ENCODE results near the gene ANAPC16. TPM values are rescaled to one million over a fixed set of nuclear protein-coding genes. Genes with fewer than 3 reads are reported as not detected.

ANAPC16 gene
- polyA plus RNA-seq, 2 of the 4 experiments (the other 2 are of a cell fraction) = 75.1 to 165 TPM

DNA sequence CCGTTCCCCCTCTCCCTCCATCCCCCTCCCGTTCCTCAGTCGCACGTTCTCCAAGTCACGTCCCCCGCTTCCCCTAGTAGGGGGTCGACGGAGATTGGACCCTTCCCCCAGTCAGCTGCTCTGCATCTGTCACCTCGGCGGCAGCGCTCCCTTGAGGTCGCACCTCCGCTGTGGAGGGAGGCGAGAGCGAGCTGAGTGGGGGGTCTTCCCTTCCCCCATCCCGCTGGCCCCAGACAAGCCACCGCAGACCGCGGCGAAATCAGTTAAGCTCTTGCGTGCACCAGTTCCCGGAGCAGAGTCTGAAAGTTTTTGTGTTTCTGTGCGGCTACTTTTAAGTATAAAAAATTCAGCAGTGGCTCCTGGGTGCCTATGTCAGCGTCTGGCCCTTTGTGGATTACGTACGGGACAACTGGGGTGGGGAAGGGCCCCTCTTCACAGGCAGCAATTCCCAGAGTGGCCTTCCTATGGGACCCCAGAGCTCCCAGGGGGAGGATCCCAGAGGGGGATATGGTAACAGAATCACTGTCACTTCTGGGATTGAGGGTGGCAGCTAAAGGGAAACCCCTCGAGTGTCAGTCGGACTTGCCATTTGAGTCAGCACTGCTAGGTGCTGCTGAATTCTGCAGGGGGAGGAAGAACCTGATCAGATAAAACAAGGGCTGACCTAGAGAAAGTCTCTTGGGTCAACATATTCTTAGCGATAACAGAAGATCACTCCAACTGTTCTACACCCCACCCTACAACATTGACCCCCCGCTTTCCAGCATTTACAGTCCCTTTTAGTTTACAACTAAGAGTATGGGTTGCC lies 45.4 kb downstream of the ANAPC16 start:
- Histone ChIP-seq H3K27ac (peak overlapping the region; percentile 99 to 100), H3K4me3 (peak overlapping the region; percentile 41), H3K9me3 (no peaks in the 10 kb centered on the region), H3K4me1 (peaks cover 79% of the 10 kb centered on the region), H3K4me2 (peak overlapping the region; percentile 95)
- WGBS (ENCODE audit: missing lambda C conversion rate) = 2% methylated on average over 17 of the region's 30 CpGs
- ChIA-PET CTCF (interaction anchor here (0.7 to 2.8 kb wide), 11 partner anchors 8 to 135 kb away, joined by 3 to 29 read pairs (median 5); partner anchors contain the start of gene DDIT4), POLR2A (interaction anchor here (0.6 to 4.8 kb wide), 11 partner anchors 13 to 850 kb away, joined by 3 to 155 read pairs (median 6); partner anchors contain the start of genes ANAPC16, ASCC1 and DDIT4)
- DNase-seq (ENCODE audit: low read depth in 1 of 2, low spot score in 1 of 2) (peak in 1 of 2 experiments; percentile 69), ATAC-seq (peak; percentile 38 to 41), FAIRE-seq (no peak)
- no peak for TF ChIP-seq HDAC2 (IDR thresholded peaks at IDR 0.05)
- TF ChIP-seq POLR2A (IDR thresholded peaks at IDR 0.05; ENCODE audit: low read length) = peak; percentile 32
- TF ChIP-seq E2F6 (IDR thresholded peaks at IDR 0.05; ENCODE audit: borderline replicate concordance, low read depth) = peak; percentile 55; the same call in 1 of the 2 replicates
- TF ChIP-seq TP53 (CRISPR knock-in tag; IDR thresholded peaks at IDR 0.05) = peak; percentile 55; the same call in 1 of the 2 replicates
- no peak for TF ChIP-seq EHF (CRISPR knock-in tag; IDR thresholded peaks at IDR 0.05)
- TF ChIP-seq POLR2AphosphoS2 (conservative IDR thresholded peaks at IDR 0.05; ENCODE audit: low read length) = no peak
- 0 out of 2 replicates have a peak, but pooled peaks have one; percentile 2 for TF ChIP-seq ZSCAN20 (CRISPR knock-in tag; IDR thresholded peaks at IDR 0.05)
- no peak for TF ChIP-seq PBX3 (IDR thresholded peaks at IDR 0.05)
- no peak for TF ChIP-seq JUNB (IDR thresholded peaks at IDR 0.05)
- no peak for TF ChIP-seq HOXA7 (CRISPR knock-in tag; IDR thresholded peaks at IDR 0.05)
- no peak for TF ChIP-seq NR3C1 (IDR thresholded peaks at IDR 0.05)
- no peak for TF ChIP-seq ESRRA (IDR thresholded peaks at IDR 0.05; ENCODE audit: borderline replicate concordance, low read length)
- no peak for TF ChIP-seq FOXS1 (CRISPR knock-in tag; IDR thresholded peaks at IDR 0.05)
- TF ChIP-seq, protein P1, sequence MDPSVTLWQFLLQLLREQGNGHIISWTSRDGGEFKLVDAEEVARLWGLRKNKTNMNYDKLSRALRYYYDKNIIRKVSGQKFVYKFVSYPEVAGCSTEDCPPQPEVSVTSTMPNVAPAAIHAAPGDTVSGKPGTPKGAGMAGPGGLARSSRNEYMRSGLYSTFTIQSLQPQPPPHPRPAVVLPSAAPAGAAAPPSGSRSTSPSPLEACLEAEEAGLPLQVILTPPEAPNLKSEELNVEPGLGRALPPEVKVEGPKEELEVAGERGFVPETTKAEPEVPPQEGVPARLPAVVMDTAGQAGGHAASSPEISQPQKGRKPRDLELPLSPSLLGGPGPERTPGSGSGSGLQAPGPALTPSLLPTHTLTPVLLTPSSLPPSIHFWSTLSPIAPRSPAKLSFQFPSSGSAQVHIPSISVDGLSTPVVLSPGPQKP (IDR thresholded peaks at IDR 0.05; ENCODE audit: low read depth, low read length) = no peak
- TF ChIP-seq MAZ (IDR thresholded peaks at IDR 0.05; ENCODE audit: borderline replicate concordance, low read depth, low read length) = peak; percentile 3; the same call in 1 of the 2 replicates
- TF ChIP-seq KDM5A (IDR thresholded peaks at IDR 0.05) = no peak
- TF ChIP-seq ZFP36 (IDR thresholded peaks at IDR 0.05; ENCODE audit: borderline replicate concordance, partially characterized antibody) = no peak
- TF ChIP-seq ATOH8 (CRISPR knock-in tag; IDR thresholded peaks at IDR 0.05; ENCODE audit: low read depth) = no peak
- TF ChIP-seq JUN (IDR thresholded peaks at IDR 0.05) = peak; percentile 54 to 65; a peak in 2 of 5 replicates
- TF ChIP-seq CBX2 (IDR thresholded peaks at IDR 0.05; ENCODE audit: borderline replicate concordance, low read depth) = no peak
- TF ChIP-seq, protein P2, sequence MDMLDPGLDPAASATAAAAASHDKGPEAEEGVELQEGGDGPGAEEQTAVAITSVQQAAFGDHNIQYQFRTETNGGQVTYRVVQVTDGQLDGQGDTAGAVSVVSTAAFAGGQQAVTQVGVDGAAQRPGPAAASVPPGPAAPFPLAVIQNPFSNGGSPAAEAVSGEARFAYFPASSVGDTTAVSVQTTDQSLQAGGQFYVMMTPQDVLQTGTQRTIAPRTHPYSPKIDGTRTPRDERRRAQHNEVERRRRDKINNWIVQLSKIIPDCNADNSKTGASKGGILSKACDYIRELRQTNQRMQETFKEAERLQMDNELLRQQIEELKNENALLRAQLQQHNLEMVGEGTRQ (IDR thresholded peaks at IDR 0.05) = no peak
- TF ChIP-seq FOSB (CRISPR knock-in tag; IDR thresholded peaks at IDR 0.05) = no peak
- TF ChIP-seq BHLHE40 (IDR thresholded peaks at IDR 0.05; ENCODE audit: low read depth, low read length) = no peak
- TF ChIP-seq SREBF2 (IDR thresholded peaks at IDR 0.05) = no peak
- TF ChIP-seq CEBPB (IDR thresholded peaks at IDR 0.05) = no peak
- TF ChIP-seq, protein P3, sequence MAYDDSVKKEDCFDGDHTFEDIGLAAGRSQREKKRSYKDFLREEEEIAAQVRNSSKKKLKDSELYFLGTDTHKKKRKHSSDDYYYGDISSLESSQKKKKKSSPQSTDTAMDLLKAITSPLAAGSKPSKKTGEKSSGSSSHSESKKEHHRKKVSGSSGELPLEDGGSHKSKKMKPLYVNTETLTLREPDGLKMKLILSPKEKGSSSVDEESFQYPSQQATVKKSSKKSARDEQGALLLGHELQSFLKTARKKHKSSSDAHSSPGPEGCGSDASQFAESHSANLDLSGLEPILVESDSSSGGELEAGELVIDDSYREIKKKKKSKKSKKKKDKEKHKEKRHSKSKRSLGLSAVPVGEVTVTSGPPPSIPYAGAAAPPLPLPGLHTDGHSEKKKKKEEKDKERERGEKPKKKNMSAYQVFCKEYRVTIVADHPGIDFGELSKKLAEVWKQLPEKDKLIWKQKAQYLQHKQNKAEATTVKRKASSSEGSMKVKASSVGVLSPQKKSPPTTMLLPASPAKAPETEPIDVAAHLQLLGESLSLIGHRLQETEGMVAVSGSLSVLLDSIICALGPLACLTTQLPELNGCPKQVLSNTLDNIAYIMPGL (CRISPR knock-in tag; IDR thresholded peaks at IDR 0.05; ENCODE audit: borderline replicate concordance) = 0 out of 2 replicates have a peak, but pooled peaks have one; percentile 34
- TF ChIP-seq, protein P4, sequence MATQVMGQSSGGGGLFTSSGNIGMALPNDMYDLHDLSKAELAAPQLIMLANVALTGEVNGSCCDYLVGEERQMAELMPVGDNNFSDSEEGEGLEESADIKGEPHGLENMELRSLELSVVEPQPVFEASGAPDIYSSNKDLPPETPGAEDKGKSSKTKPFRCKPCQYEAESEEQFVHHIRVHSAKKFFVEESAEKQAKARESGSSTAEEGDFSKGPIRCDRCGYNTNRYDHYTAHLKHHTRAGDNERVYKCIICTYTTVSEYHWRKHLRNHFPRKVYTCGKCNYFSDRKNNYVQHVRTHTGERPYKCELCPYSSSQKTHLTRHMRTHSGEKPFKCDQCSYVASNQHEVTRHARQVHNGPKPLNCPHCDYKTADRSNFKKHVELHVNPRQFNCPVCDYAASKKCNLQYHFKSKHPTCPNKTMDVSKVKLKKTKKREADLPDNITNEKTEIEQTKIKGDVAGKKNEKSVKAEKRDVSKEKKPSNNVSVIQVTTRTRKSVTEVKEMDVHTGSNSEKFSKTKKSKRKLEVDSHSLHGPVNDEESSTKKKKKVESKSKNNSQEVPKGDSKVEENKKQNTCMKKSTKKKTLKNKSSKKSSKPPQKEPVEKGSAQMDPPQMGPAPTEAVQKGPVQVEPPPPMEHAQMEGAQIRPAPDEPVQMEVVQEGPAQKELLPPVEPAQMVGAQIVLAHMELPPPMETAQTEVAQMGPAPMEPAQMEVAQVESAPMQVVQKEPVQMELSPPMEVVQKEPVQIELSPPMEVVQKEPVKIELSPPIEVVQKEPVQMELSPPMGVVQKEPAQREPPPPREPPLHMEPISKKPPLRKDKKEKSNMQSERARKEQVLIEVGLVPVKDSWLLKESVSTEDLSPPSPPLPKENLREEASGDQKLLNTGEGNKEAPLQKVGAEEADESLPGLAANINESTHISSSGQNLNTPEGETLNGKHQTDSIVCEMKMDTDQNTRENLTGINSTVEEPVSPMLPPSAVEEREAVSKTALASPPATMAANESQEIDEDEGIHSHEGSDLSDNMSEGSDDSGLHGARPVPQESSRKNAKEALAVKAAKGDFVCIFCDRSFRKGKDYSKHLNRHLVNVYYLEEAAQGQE (IDR thresholded peaks at IDR 0.05) = no peak

Measured in A549 (cell line).